Caco-2 (cell line): Measurements from ENCODE around the gene PSMA1. TPM values are rescaled to one million over a fixed set of nuclear protein-coding genes. Genes with fewer than 3 reads are reported as not detected.

Source experiments
- BruUV-seq: library from RNA; stranded (reverse); fragments of 400-500 nt; replicated peaks from 2 replicates; lab custom pipeline; 2021; lab: Mats Ljungman, UMichigan
- CTCF ChIA-PET: fragments of 300-600 bp; sonication (Branson Sonifier 250); formaldehyde crosslinking; loops from one replicate; lab custom pipeline; 2022; ENCODE audit warnings: antibody characterized with exemption; lab: Charles Lee
- POLR2A ChIA-PET: fragments of 300-600 bp; sonication (Branson Sonifier 250); formaldehyde crosslinking; loops from one replicate; lab custom pipeline; 2022; ENCODE audit warnings: antibody characterized with exemption; lab: Charles Lee
- DNase-seq, 2 experiments: peaks; one replicate each; pipeline versions ENCODE4 v3.0.0 to v3.0.0-alpha.2; 2020 to 2022
- H3K27me3 ChIP-seq: replicated peaks from 2 replicates; pipeline ENCODE4 v1.6.0; 2011; ENCODE audit warnings: low read length; ENCODE audit not compliant: control insufficient read depth, insufficient read depth
- H3K36me3 ChIP-seq: 2 replicates; pipeline ENCODE4 v1.5.1; 2011; ENCODE audit warnings: low read length; ENCODE audit not compliant: control insufficient read depth, insufficient read depth
- H3K4me1 ChIP-seq: fragments of 250-450 bp; sonication (Bioruptor Pico); 2 replicates; pipeline ENCODE4 v1.5.1; 2020; ENCODE audit warnings: mild to moderate bottlenecking
- H3K4me3 ChIP-seq: 2 replicates; pipeline ENCODE4 v1.5.1; 2011; ENCODE audit warnings: low read depth, mild to moderate bottlenecking, control low read depth, low read length
- H3K9me3 ChIP-seq: fragments of 250-450 bp; sonication (Bioruptor Pico); 2 replicates; pipeline ENCODE4 v1.5.1; 2020; ENCODE audit warnings: mild to moderate bottlenecking, moderate library complexity
- H3K27ac Mint-ChIP-seq: one replicate; pipeline ENCODE4 v1.8.0; 2022; ENCODE audit warnings: mixed read lengths; ENCODE audit not compliant: unreplicated experiment
- H3K27me3 Mint-ChIP-seq: one replicate; pipeline ENCODE4 v1.8.0; 2022; ENCODE audit warnings: mixed read lengths; ENCODE audit not compliant: insufficient read depth, unreplicated experiment
- H3K36me3 Mint-ChIP-seq: one replicate; pipeline ENCODE4 v1.8.0; 2022; ENCODE audit warnings: mild to moderate bottlenecking, mixed read lengths; ENCODE audit not compliant: insufficient read depth, unreplicated experiment
- H3K4me1 Mint-ChIP-seq: one replicate; pipeline ENCODE4 v1.8.0; 2022; ENCODE audit warnings: low read depth, mixed read lengths; ENCODE audit not compliant: unreplicated experiment
- H3K4me3 Mint-ChIP-seq: one replicate; pipeline ENCODE4 v1.8.0; 2022; ENCODE audit warnings: mild to moderate bottlenecking, moderate library complexity, mixed read lengths; ENCODE audit not compliant: unreplicated experiment
- H3K9me3 Mint-ChIP-seq: one replicate; pipeline ENCODE4 v1.8.0; 2022; ENCODE audit warnings: mixed read lengths; ENCODE audit not compliant: unreplicated experiment
- CTCF ChIP-seq, 2 experiments: fragments of 200-600 bp in 1 of 2; IDR thresholded peaks; 1 replicate in 1 of 2; 2 replicates in 1 of 2; pipeline versions ENCODE4 v1.5.1 to v1.8.0; 2011 to 2022; ENCODE audit warnings: antibody characterized with exemption in 1 of 2, control low read depth in 1 of 2, inconsistent platforms in 1 of 2, low read depth in 1 of 2, low read length in 1 of 2, mild to moderate bottlenecking in 1 of 2, moderate library complexity in 1 of 2; ENCODE audit not compliant: insufficient read depth in 1 of 2, severe bottlenecking in 1 of 2, unreplicated experiment in 1 of 2
- intact Hi-C: fragments of 100-400 bp; cut with micrococcal nuclease; formaldehyde crosslinking; loops from one replicate; pipeline ENCODE4 v1.10.0; 2022; ENCODE audit not compliant: unreplicated experiment
- total RNA-seq: library from RNA; stranded (reverse); gene quantifications from 2 replicates; pipeline ENCODE4 v1.2.3, GENCODE V29; 2022

The PSMA1 gene
- total RNA-seq, 1 experiment from 2014 or later: 194 TPM

- Mint-ChIP-seq H3K9me3 (no peaks in the 10 kb centered on the region), H3K4me3 (no peak overlapping the region), H3K4me1 (peaks cover 6% of the 10 kb centered on the region), H3K27me3 (no peaks in the 10 kb centered on the region), H3K27ac (no peak overlapping the region), H3K36me3 (peaks cover 66% of the 10 kb centered on the region)
- H3K4me3 ChIP-seq: no peak overlapping the region
- BruUV-seq: no TSS peak
- peaks cover 2% of the 10 kb centered on the region; the same call in 1 of the 2 replicates for H3K36me3 ChIP-seq
- no peaks in the 10 kb centered on the region for H3K27me3 ChIP-seq
- H3K4me1 ChIP-seq: peaks cover 10% of the 10 kb centered on the region; the same call in 1 of the 2 replicates
- no peaks in the 10 kb centered on the region for H3K9me3 ChIP-seq
- TF ChIP-seq CTCF (IDR thresholded peaks at IDR 0.05; ENCODE audit: insufficient read depth in 1 of 2, low read depth in 1 of 2, low read length in 1 of 2, severe bottlenecking in 1 of 2, unreplicated experiment in 1 of 2): no peak
- intact Hi-C loops: no loop called here
- CTCF ChIA-PET: no interaction called here
- POLR2A ChIA-PET: no interaction called here
- DNase-seq: no peak
Observed at GRCh38 chr11:14503023-14503422, 17.2 kb downstream of the PSMA1 start.

GRCh38 chr11:14502039-14502438 is 18.1 kb downstream of the PSMA1 start:
- peaks cover 2% of the 10 kb centered on the region; the same call in 1 of the 2 replicates for H3K36me3 ChIP-seq
- ChIA-PET POLR2A (no interaction called here), CTCF (no interaction called here)
- Mint-ChIP-seq H3K4me1 (peaks cover 12% of the 10 kb centered on the region), H3K4me3 (no peak overlapping the region), H3K27me3 (no peaks in the 10 kb centered on the region), H3K36me3 (peaks cover 66% of the 10 kb centered on the region), H3K27ac (no peak overlapping the region), H3K9me3 (no peaks in the 10 kb centered on the region)
- no peak overlapping the region for H3K4me3 ChIP-seq
- TF ChIP-seq CTCF (IDR thresholded peaks at IDR 0.05; ENCODE audit: insufficient read depth in 1 of 2, low read depth in 1 of 2, low read length in 1 of 2, severe bottlenecking in 1 of 2, unreplicated experiment in 1 of 2): no peak
- no peaks in the 10 kb centered on the region for H3K27me3 ChIP-seq
- peaks cover 12% of the 10 kb centered on the region; the same call in 1 of the 2 replicates for H3K4me1 ChIP-seq
- BruUV-seq: no TSS peak
- no peak for DNase-seq
- intact Hi-C loops: no loop called here
- H3K9me3 ChIP-seq: no peaks in the 10 kb centered on the region

GRCh38 chr11:14500181-14500651 is 20.0 kb downstream of the PSMA1 start:
- TSS peak; percentile 85 for BruUV-seq
- Histone ChIP-seq H3K36me3 (no peaks in the 10 kb centered on the region), H3K4me3 (peak overlapping the region; percentile 68), H3K27me3 (no peaks in the 10 kb centered on the region), H3K9me3 (no peaks in the 10 kb centered on the region), H3K4me1 (peaks cover 12% of the 10 kb centered on the region; the same call in 1 of the 2 replicates)
- no peak for TF ChIP-seq CTCF (IDR thresholded peaks at IDR 0.05; ENCODE audit: insufficient read depth in 1 of 2, low read depth in 1 of 2, low read length in 1 of 2, severe bottlenecking in 1 of 2, unreplicated experiment in 1 of 2)
- intact Hi-C loops: no loop called here
- Mint-ChIP-seq H3K36me3 (peaks cover 60% of the 10 kb centered on the region), H3K4me3 (peak overlapping the region; percentile 76), H3K9me3 (no peaks in the 10 kb centered on the region), H3K4me1 (peaks cover 12% of the 10 kb centered on the region), H3K27ac (peak overlapping the region; percentile 87), H3K27me3 (no peaks in the 10 kb centered on the region)
- POLR2A ChIA-PET: interaction anchor here (0.6 to 1.0 kb wide), 2 partner anchors 20 to 392 kb away, joined by 3 to 5 read pairs; partner anchors contain the start of genes CYP2R1 and PSMA1
- peak in 1 of 2 experiments; percentile 59 for DNase-seq
- CTCF ChIA-PET: interaction anchor here (0.8 kb wide), 1 partner anchor 408 kb away, joined by 3 read pairs; no protein-coding TSS in a partner anchor
